Coronary artery (tissue), 2 donors: ENCODE results near the gene MCM3AP.
"Not testable (repeated sequence)": the region's sequence is repeated elsewhere in the genome, so short reads cannot be mapped to it uniquely, and the experiment has no call there.

Source experiments
- DNase-seq: peaks from one replicate; pipeline ENCODE4 v3.0.0-alpha.2; 2017; ENCODE audit warnings: low spot score
- H3K27ac ChIP-seq, 2 donors: fragments of 200-600 bp; sonication (generic); one replicate each; pipeline ENCODE4 v1.5.1; 2016 to 2019
- H3K4me3 ChIP-seq: fragments of 200-600 bp; sonication (generic); 2 replicates; pipeline ENCODE4 v1.5.1; 2016; ENCODE audit warnings: mild to moderate bottlenecking, moderate library complexity
- CTCF ChIP-seq: fragments of 200-600 bp; sonication (generic); IDR thresholded peaks from one replicate; pipeline ENCODE4 v1.5.1; 2019; ENCODE audit warnings: antibody characterized with exemption

Gene MCM3AP

GRCh38 chr21:46229133-46229922 lies 56.1 kb downstream of the MCM3AP start:
- peak overlapping the region; percentile 96 for H3K4me3 ChIP-seq
- TF ChIP-seq CTCF: no peak
- peak overlapping the region; percentile 60 to 88 for H3K27ac ChIP-seq
- no peak for DNase-seq

- peak; percentile 99 for DNase-seq
- no peak for TF ChIP-seq CTCF
- Histone ChIP-seq H3K27ac (peak within 1 kb of the TSS; percentile 70 to 88), H3K4me3 (peak within 1 kb of the TSS; percentile 96)
These were observed 56.9 kb downstream of the MCM3AP start, which contains the start of gene LSS for GRCh38 chr21:46228345-46229051. Gene LSS (minus strand): TSS chr21:46228774. CDS start chr21:46228745, 29 bp downstream.

GRCh38 chr21:46227811-46228344 lies 57.5 kb downstream of the MCM3AP start:
- DNase-seq: no peak
- peak overlapping the region; percentile 96 for H3K4me3 ChIP-seq
- peak overlapping the region; percentile 70 to 88 for H3K27ac ChIP-seq
- no peak for TF ChIP-seq CTCF

- no peak for TF ChIP-seq CTCF
- peak overlapping the region; percentile 96 for H3K4me3 ChIP-seq
- H3K27ac ChIP-seq: peak overlapping the region; percentile 70 to 88
- DNase-seq: no peak
These were observed 58.4 kb downstream of the MCM3AP start for GRCh38 chr21:46226920-46227599.

- TF ChIP-seq CTCF: no peak
- Histone ChIP-seq H3K4me3 (peak overlapping the region; percentile 96), H3K27ac (peak overlapping the region; percentile 33 to 88)
- DNase-seq: no peak
These were observed 59.3 kb downstream of the MCM3AP start for GRCh38 chr21:46226146-46226545.

- DNase-seq, H3K27ac ChIP-seq, H3K4me3 ChIP-seq: not testable (repeated sequence)
These were observed 61.8 kb downstream of the MCM3AP start for GRCh38 chr21:46223661-46224060.

GRCh38 chr21:46223217-46223616 lies 62.2 kb downstream of the MCM3AP start:
- no peak for TF ChIP-seq CTCF
- H3K27ac ChIP-seq: no peak overlapping the region
- no peak overlapping the region for H3K4me3 ChIP-seq
- no peak for DNase-seq
